HG03103 (cell line): ENCODE results near the gene MAP2K5.

Experiments used
- ATAC-seq: cut with Tn5 transposase; IDR thresholded peaks from one replicate; pipeline ENCODE4 v1.9.1; 2021; ENCODE audit warnings: low read depth; ENCODE audit not compliant: unreplicated experiment

The MAP2K5 gene

GRCh38 chr15:67829647-67830504 is 287.4 kb downstream of the MAP2K5 start:
- ATAC-seq: no peak

GRCh38 chr15:67831363-67831762 is 288.9 kb downstream of the MAP2K5 start:
- ATAC-seq: no peak

GRCh38 chr15:67832031-67832551 is 289.6 kb downstream of the MAP2K5 start:
- no peak for ATAC-seq

- ATAC-seq: no peak
These were observed 290.6 kb downstream of the MAP2K5 start for GRCh38 chr15:67832897-67833709.

- ATAC-seq: no peak
These were observed 291.4 kb downstream of the MAP2K5 start for GRCh38 chr15:67833710-67834511.

- no peak for ATAC-seq
These were observed 292.2 kb downstream of the MAP2K5 start for GRCh38 chr15:67834581-67835296.

- no peak for ATAC-seq
These were observed 293.0 kb downstream of the MAP2K5 start for GRCh38 chr15:67835297-67836133.

- no peak for ATAC-seq
These were observed 293.6 kb downstream of the MAP2K5 start for GRCh38 chr15:67836134-67836455.

GRCh38 chr15:67836477-67836876 is 294.0 kb downstream of the MAP2K5 start:
- ATAC-seq: no peak

- ATAC-seq: no peak
These were observed 294.5 kb downstream of the MAP2K5 start for GRCh38 chr15:67836955-67837354.

GRCh38 chr15:67838789-67839332 is 296.4 kb downstream of the MAP2K5 start:
- no peak for ATAC-seq

GRCh38 chr15:67839499-67839928 is 297.0 kb downstream of the MAP2K5 start:
- no peak for ATAC-seq

- ATAC-seq: peak; percentile 80
These were observed 297.6 kb downstream of the MAP2K5 start, which contains the start of gene RNU6-1 for GRCh38 chr15:67839929-67840748. Gene RNU6-1, minus strand, starts transcription at chr15:67840045.

- ATAC-seq: no peak
These were observed 298.4 kb downstream of the MAP2K5 start for GRCh38 chr15:67840749-67841512.

- no peak for ATAC-seq
These were observed 298.9 kb downstream of the MAP2K5 start for GRCh38 chr15:67841513-67841762.

GRCh38 chr15:67843092-67843501 is 300.6 kb downstream of the MAP2K5 start:
- ATAC-seq: no peak

- ATAC-seq: no peak
These were observed 301.3 kb downstream of the MAP2K5 start for GRCh38 chr15:67843571-67844387.
